OCI-LY1 (cell line): ENCODE data around the gene MBTPS2.

Experiments used
- CTCF ChIP-seq: fragments of 200-600 bp; sonication (generic), shearing (Covaris generic); IDR thresholded peaks from 2 replicates; pipeline ENCODE4 v1.5.1; 2017; ENCODE audit warnings: mild to moderate bottlenecking, antibody characterized with exemption, low read length, moderate library complexity, mixed read lengths
- EZH2 ChIP-seq: fragments of 200-600 bp; sonication (generic), shearing (Covaris generic); IDR thresholded peaks from 2 replicates; pipeline ENCODE4 v1.8.0; 2017; ENCODE audit warnings: borderline replicate concordance, mixed run types, mild to moderate bottlenecking, antibody characterized with exemption, low read length, moderate library complexity, mixed read lengths

DNA sequence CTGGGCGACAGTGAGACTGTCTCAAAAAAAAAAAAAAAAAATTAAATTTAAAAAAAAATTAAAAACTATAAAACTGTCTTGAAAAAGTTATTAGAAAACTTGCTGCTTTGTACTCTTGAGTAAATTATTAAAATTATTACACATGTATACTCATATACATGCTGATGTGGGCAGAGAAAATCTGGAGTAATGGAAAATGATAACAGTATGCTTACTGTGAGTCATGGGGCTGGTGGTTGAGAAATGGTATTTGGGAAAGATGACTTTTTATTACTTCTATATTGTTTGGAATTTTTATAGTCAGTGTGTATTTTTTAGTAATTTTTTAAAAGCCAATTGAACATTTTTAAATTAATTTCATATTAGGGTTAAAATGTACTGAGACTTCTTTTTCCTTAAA is 23.8 kb downstream of the MBTPS2 start:
- TF ChIP-seq CTCF (no peak), EZH2 (no peak)
